GM12878 (cell line): Measurements from ENCODE around the gene TMC8. TPM values are rescaled to one million over a fixed set of nuclear protein-coding genes. Genes with fewer than 3 reads are reported as not detected.

Source experiments
- ATAC-seq: fragments of 200-7000 bp; cut with Tn5 transposase; 3 replicates; pipeline ENCODE4 v1.9.1; 2020; ENCODE audit warnings: mild to moderate bottlenecking, moderate library complexity
- BruUV-seq: library from RNA; stranded (reverse); fragments of 400-500 nt; replicated peaks from 2 replicates; lab custom pipeline; 2021; lab: Mats Ljungman, UMichigan
- CTCF ChIA-PET: fragments of 300-600 bp; sonication (Branson Sonifier 250); formaldehyde crosslinking; extraction: SDS; loops from one replicate; lab custom pipeline; 2021; ENCODE audit warnings: inconsistent platforms; lab: Yijun Ruan, JAX
- POLR2A ChIA-PET: fragments of 350-600 bp; formaldehyde crosslinking; extraction: SDS; loops from one replicate; lab custom pipeline; 2021; ENCODE audit warnings: inconsistent platforms; lab: Charles Lee
- RAD21 ChIA-PET: fragments of 300-600 bp; sonication (Branson Sonifier 250); formaldehyde crosslinking; loops from one replicate; lab custom pipeline; 2023; ENCODE audit warnings: antibody characterized with exemption; ENCODE audit not compliant: unreplicated experiment; lab: Charles Lee
- SMC1A ChIA-PET: fragments of 300-600 bp; sonication (Branson Sonifier 250); formaldehyde crosslinking; loops from one replicate; lab custom pipeline; 2023; ENCODE audit not compliant: unreplicated experiment, uncharacterized antibody; lab: Charles Lee
- DNase-seq: peaks from one replicate; pipeline ENCODE4 v3.0.0-alpha.2; 2011; ENCODE audit warnings: low read depth, low spot score
- FAIRE-seq: peaks from 3 replicates; lab custom pipeline; 2011; peaks lifted over from hg19 to GRCh38; lab: Jason Lieb, UNC
- H2AFZ ChIP-seq: 2 replicates; pipeline ENCODE4 v1.6.0; 2011; ENCODE audit warnings: low read depth, low read length, control low read depth; ENCODE audit not compliant: control insufficient read depth
- H3K27ac ChIP-seq: 2 replicates; pipeline ENCODE4 v1.5.1; 2011; ENCODE audit warnings: control low read depth; ENCODE audit not compliant: control insufficient read depth, insufficient read depth
- H3K27me3 ChIP-seq, 2 experiments: replicated peaks in 1 of 2; 2 replicates each; pipeline versions ENCODE4 v1.6.0 to v1.6.1; 2011; ENCODE audit warnings: low read length in 1 of 2; ENCODE audit not compliant: control insufficient read depth in 2 of 2, insufficient read depth in 2 of 2
- H3K36me3 ChIP-seq, 2 experiments: 2 replicates each; pipeline ENCODE4 v1.5.1; 2011; ENCODE audit warnings: low read length in 1 of 2; ENCODE audit not compliant: control insufficient read depth in 2 of 2, insufficient read depth in 2 of 2
- H3K4me1 ChIP-seq: 2 replicates; pipeline ENCODE4 v1.6.1; 2011; ENCODE audit warnings: mild to moderate bottlenecking, low read length, moderate library complexity, mixed read lengths; ENCODE audit not compliant: control insufficient read depth, insufficient read depth
- H3K4me2 ChIP-seq: 2 replicates; pipeline ENCODE4 v1.6.0; 2011; ENCODE audit warnings: control low read depth; ENCODE audit not compliant: control insufficient read depth, insufficient read depth
- H3K4me3 ChIP-seq: fragments of 200-600 bp; sonication (generic); 2 replicates; pipeline ENCODE4 v1.5.1; 2016
- H3K79me2 ChIP-seq: 2 replicates; pipeline ENCODE4 v1.6.0; 2011; ENCODE audit warnings: low read length; ENCODE audit not compliant: control insufficient read depth, insufficient read depth
- H3K9ac ChIP-seq: 2 replicates; pipeline ENCODE4 v1.8.0; 2011; ENCODE audit warnings: low read length, control low read depth, mixed read lengths; ENCODE audit not compliant: control insufficient read depth, insufficient read depth
- H3K9me3 ChIP-seq: replicated peaks from 3 replicates; pipeline ENCODE4 v1.5.1; 2011; ENCODE audit warnings: mild to moderate bottlenecking, low read length; ENCODE audit not compliant: control insufficient read depth, insufficient read depth
- H4K20me1 ChIP-seq: 2 replicates; pipeline ENCODE4 v1.6.0; 2011; ENCODE audit not compliant: control insufficient read depth, insufficient read depth
- CEBPB ChIP-seq, 2 experiments: fragments of 150-350 bp in 1 of 2; IDR thresholded peaks; 2 replicates each; pipeline ENCODE4 v1.6.1; 2012 to 2014; ENCODE audit warnings: low read depth in 2 of 2, low read length in 2 of 2, borderline replicate concordance in 1 of 2, inconsistent platforms in 1 of 2
- RAD21 ChIP-seq: IDR thresholded peaks from 2 replicates; pipeline ENCODE4 v1.6.1; 2011; ENCODE audit warnings: mild to moderate bottlenecking, low read depth, low read length, moderate library complexity; ENCODE audit not compliant: insufficient read depth
- SMARCA5 ChIP-seq: fragments of 450-650 bp; IDR thresholded peaks from 2 replicates; pipeline ENCODE4 v1.6.1; 2017; ENCODE audit warnings: mild to moderate bottlenecking
- STAT1 ChIP-seq: fragments of 450-650 bp; conservative IDR thresholded peaks from 2 replicates; pipeline ENCODE4 v1.6.1; 2014; ENCODE audit warnings: antibody characterized with exemption, mild to moderate bottlenecking
- TCF3 ChIP-seq: IDR thresholded peaks from 2 replicates; pipeline ENCODE4 v1.6.1; 2012; ENCODE audit warnings: low read depth, mild to moderate bottlenecking, low read length, borderline replicate concordance; ENCODE audit not compliant: insufficient read depth
- WRNIP1 ChIP-seq: IDR thresholded peaks from 2 replicates; pipeline ENCODE4 v1.6.1; 2011; ENCODE audit warnings: low read depth, low read length, improper control_type of control experiment, borderline replicate concordance
- WGBS: methylation state at CpG from one replicate; pipeline ENCODE4 v1.1.6; 2016; ENCODE audit warnings: low lambda C conversion rate; ENCODE audit not compliant: insufficient replicate concordance, insufficient coverage; ENCODE audit errors: missing lambda C conversion rate; 5-methylcytosine and 5-hydroxymethylcytosine counted together
- in situ Hi-C: fragments of 300-500 bp; cut with MboI; formaldehyde crosslinking; loops from 9 replicates; pipeline ENCODE4 v1.14.3; 2018; ENCODE audit warnings: mixed read lengths
- intact Hi-C: fragments of 100-400 bp; cut with micrococcal nuclease; formaldehyde crosslinking; loops from one replicate; pipeline ENCODE4 v1.14.2; 2022; ENCODE audit not compliant: unreplicated experiment
- polyA plus RNA-seq, 11 experiments: library from polyadenylated mRNA; depleted of rRNA in 4 of 11; unstranded in 6 of 11; stranded (reverse) in 5 of 11; fragments of >200 nt; fragmentation: Nextera tagmentation in 4 of 11; fragmentation: Illumina TruSeq in 1 of 11; extraction: Ambion mirVana in 4 of 11; extraction: Trizol in 1 of 11; gene quantifications; 1 replicate in 1 of 11; 2 replicates in 10 of 11; pipeline versions ENCODE4 v1.2.1 to v1.2.3, GENCODE V29; 2011 to 2016; ENCODE audit warnings: inconsistent platforms in 2 of 11, missing spikeins in 2 of 11, low read depth in 1 of 11
- total RNA-seq, 4 experiments: library from RNA; depleted of rRNA in 3 of 4; stranded (reverse); fragments of >200 nt in 3 of 4; fragmentation: Illumina TruSeq in 1 of 4; extraction: Trizol in 1 of 4; gene quantifications; 2 replicates each; pipeline versions ENCODE4 v1.2.1 to v1.2.3, GENCODE V29; 2013 to 2021
- TF ChIP-seq, protein P1 (sequence below): IDR thresholded peaks from 2 replicates; pipeline ENCODE4 v1.6.1; 2011; ENCODE audit warnings: low read depth, mild to moderate bottlenecking, low read length, moderate library complexity, borderline replicate concordance; ENCODE audit errors: extremely low read depth

Gene TMC8
- total and polyA plus RNA-seq, 10 of the 15 experiments (the other 5 are each of a cell fraction or from before 2014, with no cell fraction given), result 2.7 to 128 (median 40.0) TPM

DNA sequence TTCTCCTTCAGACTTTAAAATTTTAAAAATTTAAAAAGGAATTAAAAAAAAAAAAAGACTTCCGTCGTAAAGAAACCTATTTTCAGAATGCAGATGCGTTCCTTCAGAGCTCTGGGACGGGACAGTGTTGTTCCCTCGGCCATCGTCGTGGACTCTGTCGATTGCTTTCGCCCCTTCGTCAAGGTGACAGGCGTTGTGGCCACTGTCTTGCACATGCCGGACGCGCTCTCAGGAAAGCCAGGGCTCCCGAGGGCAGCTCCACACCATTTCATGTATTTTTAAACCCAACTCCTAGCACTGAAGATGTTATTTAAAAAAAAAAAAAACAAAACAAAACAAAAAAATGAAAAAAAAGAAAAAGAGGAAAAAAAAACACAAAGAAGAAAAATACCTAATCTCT lies 24.4 kb upstream of the TMC8 start:
- no peak overlapping the region for H3K9ac ChIP-seq
- RAD21 ChIA-PET, result interaction anchor here (0.6 to 1.0 kb wide), 2 partner anchors 22 to 82 kb away, joined by 3 to 5 read pairs; no protein-coding TSS in a partner anchor
- no peaks in the 10 kb centered on the region for H3K79me2 ChIP-seq
- no peaks in the 10 kb centered on the region for H4K20me1 ChIP-seq
- H3K9me3 ChIP-seq, result no peaks in the 10 kb centered on the region; the same call in 2 of the 3 replicates
- H3K36me3 ChIP-seq, result peaks cover 9 to 13% of the 10 kb centered on the region in 2 experiments
- BruUV-seq, result no TSS peak
- no peak overlapping the region for H3K4me2 ChIP-seq
- no peak overlapping the region for H3K27ac ChIP-seq
- no peak overlapping the region for H3K4me3 ChIP-seq
- DNase-seq (no peak), FAIRE-seq (no peak), ATAC-seq (no peak)
- H2AFZ ChIP-seq, result no peak overlapping the region
- in situ Hi-C loops (no loop called here), intact Hi-C loops (no loop called here)
- 98% methylated on average over 15 of the region's 15 CpGs for WGBS
- POLR2A ChIA-PET, result interaction anchor here (0.5 to 0.6 kb wide), 2 partner anchors 96 to 263 kb away, joined by 5 to 6 read pairs; no protein-coding TSS in a partner anchor
- CTCF ChIA-PET, result interaction anchor here (0.6 to 3.5 kb wide), 8 partner anchors 18 to 825 kb away, joined by 3 to 15 read pairs (median 4); no protein-coding TSS in a partner anchor
- SMC1A ChIA-PET, result no interaction called here
- TF ChIP-seq TCF3, result no peak
- no peak for TF ChIP-seq RAD21
- TF ChIP-seq, protein P1, sequence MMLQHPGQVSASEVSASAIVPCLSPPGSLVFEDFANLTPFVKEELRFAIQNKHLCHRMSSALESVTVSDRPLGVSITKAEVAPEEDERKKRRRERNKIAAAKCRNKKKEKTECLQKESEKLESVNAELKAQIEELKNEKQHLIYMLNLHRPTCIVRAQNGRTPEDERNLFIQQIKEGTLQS, result no peak
- TF ChIP-seq CEBPB (IDR thresholded peaks at IDR 0.05; ENCODE audit: borderline replicate concordance in 1 of 2, low read depth in 2 of 2, low read length in 2 of 2), result no peak
- no peak for TF ChIP-seq WRNIP1
- no peak for TF ChIP-seq SMARCA5
- TF ChIP-seq STAT1, result no peak
- TF ChIP-seq, all 136 proteins: peak for 0
- H3K27me3 ChIP-seq, result no peaks in the 10 kb centered on the region
- no peaks in the 10 kb centered on the region for H3K4me1 ChIP-seq
